HS-27A (cell line): ENCODE results near the gene KLHL29.
"Not testable (repeated sequence)": the region's sequence is repeated elsewhere in the genome, so short reads cannot be mapped to it uniquely, and the experiment has no call there.

Experiments
- DNase-seq: peaks from one replicate; pipeline ENCODE4 v3.0.0-alpha.2; 2012; ENCODE audit warnings: low read depth, missing footprints

Gene KLHL29

DNA sequence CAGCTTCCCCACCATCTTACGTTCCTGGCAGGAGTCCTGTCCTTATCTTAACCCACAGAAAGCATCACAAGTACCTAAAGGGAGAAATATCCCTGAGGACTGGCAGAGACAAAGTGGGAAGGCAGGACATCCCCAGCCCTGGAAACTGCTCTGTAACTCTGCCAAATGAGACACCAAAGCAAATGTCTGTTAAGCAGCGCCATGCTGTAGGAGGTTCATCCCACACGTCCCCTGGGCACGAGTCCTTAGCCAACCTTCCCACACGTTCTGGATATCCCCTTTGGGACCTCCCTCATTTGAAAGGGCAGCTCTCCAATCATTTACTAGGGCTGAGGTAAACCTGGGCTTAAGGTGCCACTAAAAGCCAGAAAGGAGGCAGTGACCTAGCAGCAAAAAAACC lies 334.7 kb downstream of the KLHL29 start:
- no peak for DNase-seq

DNA sequence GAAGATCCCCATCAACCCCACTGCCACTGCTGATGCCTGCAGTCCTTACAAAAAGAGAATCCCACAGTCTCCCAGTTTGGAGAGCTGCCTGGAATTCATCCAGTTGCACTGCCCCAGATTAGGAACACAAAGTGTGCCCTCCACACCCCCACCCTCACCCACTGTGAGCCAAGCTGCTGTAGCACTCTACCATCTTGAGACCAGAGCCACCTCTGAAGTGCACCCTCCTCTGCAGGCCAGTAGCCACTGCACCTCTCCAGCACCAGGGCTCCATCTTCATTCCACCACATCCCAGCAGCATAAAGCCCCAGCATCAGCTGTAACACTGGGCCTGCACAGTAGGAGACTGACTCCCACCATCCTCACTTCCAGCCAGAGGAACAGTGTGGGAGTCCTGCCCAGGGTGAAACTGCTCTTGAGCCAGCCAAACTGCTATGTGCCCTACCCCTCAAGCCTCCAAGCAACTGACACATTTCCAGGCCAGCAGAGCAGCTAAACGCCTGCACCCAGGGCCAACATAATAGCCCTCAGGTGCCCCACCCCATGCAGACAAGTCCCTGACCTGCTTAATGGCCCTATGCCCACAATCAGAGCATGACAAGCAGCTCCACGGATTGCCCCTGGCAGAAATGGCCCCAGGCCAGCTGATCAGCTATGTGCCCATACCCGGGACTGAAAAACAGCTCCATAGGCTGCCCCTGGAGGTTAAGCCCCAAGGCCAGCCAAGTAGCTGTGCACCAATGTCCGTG lies 335.9 kb downstream of the KLHL29 start:
- DNase-seq = no peak

DNA sequence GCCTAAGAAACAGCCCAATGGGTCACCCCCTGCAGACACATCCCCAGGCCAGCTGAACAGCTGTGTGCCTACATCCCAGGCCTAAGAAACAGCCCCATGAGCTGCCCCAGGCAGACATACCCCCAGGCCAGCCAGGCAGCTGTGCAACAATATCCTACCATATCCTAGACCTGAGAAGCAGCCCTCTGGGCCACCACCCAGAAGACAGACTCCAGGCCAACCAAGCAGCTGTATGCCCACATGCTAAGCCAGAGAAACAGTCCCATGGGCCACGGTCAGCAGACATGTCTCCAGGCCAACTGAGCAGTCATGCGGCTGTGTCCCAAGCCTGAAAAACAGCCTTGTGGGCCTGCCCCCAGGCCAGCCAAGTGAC lies 336.5 kb downstream of the KLHL29 start:
- no peak for DNase-seq

DNA sequence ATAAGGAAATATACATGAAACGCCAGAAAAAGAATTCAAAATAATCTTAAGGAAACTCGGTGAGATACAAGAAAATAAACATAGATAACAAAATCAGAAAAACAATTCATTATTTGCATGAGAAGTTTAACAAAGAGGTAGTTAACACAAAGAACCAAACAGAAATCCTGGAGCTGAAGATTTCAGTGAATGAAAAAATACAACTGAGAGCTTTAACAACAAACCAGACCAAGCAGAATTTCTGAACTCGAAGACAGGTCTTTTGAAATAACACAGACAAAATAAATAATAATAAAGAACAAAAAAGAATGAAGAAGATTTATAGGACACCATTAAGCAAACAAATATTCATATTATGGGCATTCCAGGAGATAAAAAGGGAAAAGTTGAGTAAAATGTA lies 337.3 kb downstream of the KLHL29 start:
- DNase-seq = no peak

DNA sequence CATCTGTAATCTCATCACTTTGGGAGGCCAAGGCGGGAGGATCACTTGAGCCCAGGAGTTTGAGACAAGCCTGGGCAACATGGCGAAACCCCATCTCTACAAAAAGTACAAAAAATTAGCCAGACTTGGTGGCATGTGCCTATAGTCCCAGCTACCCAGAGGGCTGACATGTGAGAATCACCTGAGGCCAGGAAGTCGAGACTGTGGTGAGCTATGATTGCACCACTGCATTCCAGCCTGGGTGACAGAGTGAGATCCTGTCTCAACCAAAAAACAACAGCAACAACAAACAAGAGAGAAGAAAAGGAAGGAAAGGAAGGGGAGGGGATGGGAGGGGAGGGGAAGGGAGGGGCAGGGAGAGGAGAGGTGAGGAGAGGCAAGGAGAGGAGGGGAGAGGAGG lies 338.1 kb downstream of the KLHL29 start:
- DNase-seq = not testable (repeated sequence)

DNA sequence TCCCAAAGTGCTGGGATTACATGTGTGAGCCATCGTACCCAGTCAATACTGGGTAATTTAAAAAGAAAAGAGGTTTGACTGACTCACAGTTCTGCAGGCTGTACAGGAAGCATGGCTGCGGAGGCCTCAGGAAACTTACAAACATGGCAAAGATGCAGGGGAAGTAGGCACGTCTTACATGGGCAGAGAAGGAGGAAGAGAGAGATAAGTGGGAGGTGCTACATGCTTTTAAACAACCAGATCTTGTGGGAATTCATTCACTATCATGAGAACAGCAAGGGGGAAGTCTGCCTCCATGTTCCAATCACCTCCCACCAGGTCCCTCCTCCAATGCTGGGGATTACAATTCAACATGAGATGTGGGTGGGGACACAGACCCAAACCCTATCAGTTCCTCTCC lies 349.4 kb downstream of the KLHL29 start:
- no peak for DNase-seq

DNA sequence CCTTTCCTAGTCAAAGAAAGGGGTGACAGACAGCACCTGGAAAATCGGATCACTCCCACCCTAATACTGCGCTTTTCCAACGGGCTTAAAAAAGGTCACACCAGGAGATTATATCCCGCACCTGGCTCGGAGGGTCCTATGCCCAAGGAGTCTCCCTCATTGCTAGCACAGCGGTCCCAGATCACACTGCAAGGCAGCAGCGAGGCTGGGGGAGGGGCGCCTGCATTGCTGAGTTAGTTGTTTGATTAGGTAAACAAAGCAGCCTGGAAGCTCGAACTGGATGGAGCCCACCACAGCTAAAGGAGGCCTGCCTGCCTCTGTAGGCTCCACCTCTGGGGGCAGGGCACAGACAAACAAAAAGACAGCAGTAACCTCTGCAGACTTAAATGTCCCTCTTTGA lies 351.8 kb downstream of the KLHL29 start:
- not testable (repeated sequence) for DNase-seq

DNA sequence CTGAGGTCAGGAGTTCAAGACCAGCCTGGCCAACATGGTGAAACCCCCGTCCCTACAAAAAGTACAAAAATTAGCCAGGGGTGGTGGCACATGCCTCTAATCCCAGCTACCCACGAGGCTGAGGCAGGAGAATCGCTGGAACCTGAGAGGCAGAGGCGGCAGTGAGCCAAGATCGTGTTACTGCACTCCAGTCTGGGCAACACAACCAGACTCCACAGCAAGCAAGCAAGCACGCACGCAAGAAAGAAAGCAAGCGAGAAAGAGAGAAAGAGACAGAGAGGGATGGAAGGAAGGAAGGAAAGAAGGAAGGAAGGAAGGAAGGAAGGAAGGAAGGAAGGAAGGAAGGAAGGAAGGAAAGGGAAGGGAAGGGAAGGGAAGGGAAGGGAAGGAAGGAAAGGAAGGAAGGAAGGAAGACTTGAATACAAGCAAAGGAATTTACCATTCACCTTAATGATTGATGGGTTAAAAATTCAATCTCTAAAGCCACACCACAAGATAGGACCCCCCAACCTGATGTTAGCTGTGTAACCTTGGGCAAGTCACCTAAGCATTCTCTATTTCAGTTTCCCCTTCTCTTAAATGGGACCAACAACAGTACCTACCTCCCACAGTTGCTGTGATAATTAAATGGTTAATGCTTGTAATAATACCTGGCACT lies 360.2 kb downstream of the KLHL29 start:
- DNase-seq = no peak

DNA sequence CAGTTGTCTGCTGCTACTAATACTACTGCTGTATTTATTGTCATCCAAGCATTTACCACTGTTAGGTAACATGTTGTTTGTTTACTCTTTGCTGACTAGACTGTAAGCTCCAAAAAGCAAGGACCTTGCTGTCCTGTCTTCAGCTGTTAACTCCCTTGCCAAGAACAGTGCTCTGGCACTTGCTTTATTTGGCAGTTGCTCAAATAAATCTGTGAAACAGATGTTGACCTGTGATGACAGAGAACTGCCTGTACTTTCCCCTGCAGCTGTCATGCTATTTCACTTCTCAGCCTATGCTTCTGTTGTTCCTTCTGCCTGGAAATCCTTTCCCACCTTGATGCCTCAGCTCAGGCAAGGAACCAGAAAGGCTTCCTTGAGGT lies 360.7 kb downstream of the KLHL29 start:
- no peak for DNase-seq

DNA sequence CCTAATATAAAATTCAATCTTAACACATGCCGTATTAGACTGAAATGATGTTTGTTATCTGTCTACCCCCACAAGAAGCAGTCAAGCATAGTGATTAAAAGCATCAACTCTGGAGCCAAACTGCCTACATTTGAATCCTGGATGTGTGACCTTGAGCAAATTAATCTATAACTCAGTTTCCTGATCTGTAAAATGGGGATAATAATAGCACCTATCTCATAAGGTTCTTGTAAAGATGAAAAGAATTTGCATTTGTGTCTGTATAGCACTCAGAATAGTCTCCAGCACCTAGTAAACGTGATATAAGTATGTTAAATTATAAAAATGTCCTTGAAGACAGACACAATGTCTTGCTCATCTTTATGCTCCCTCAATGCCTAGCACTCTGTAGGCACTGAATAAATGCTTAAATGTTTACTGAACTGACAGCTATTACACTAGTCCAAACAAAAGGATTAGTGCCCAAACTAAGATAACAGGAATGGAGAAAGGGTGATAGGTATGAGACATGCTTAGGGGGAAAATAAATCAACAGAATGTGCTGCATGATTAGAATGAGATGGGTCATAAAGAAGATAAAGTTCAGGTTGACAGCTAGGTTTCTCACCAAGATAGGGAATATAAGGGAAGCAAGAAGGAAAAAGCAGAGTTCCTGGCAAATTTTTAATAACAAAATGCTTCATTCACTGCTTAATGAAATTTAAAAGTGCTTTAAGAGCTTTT lies 361.3 kb downstream of the KLHL29 start:
- DNase-seq = no peak

DNA sequence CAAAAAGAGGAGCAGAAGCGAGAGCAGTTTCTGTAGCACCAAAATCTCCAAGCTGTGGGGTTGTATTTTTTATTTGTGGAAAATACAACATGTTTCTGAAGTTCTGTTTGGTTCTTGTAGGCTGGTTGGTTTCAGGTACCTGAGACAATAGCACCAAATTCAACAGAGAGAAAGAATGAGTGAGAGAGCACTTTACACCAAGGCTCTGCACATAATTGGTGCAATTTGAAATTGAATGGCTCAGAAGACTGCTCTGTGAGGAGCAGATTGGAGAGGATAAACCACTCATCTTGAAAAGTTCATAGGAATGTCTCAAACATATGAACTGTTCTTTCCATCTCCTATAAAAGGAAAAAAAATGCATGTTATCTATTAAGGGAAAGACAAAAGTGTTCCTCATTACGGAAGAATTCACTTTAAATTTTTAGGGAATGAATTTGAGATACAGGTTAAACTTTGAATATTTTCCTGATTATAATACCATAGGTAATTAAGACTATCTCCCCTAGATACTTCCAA lies 366.8 kb downstream of the KLHL29 start:
- DNase-seq = no peak

DNA sequence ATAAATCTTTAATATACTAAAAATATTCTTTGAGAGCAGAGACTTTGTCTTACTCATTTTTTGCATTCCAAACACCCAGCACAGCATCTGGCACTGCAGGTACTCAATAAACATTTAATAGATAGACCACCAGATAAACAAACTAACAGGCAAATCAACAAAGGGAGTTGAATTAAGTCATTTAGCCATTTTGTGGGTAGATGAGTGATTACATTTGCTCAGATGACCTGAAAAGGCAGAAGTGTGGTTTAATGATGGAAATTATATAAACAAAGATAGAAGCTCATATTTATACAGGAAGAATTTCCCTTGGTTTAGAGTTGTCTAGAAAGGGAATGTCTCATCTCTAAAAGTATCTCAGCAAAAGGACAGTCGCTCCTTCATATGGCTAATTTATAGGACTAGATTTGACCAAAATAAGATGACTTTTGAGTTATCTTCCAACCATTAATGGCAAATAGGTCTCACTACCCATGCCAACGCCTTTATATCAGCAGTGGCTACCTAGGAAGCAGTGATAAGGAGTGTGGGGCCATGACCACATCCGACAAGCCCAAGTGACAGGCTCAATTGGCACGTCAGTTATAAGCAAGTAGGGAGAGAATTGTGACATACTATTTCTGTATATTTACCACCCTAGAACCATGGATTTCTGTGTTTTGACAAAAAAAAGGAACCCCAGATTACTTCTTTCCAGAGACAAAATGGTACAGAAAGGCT lies 368.5 kb downstream of the KLHL29 start:
- DNase-seq = no peak

DNA sequence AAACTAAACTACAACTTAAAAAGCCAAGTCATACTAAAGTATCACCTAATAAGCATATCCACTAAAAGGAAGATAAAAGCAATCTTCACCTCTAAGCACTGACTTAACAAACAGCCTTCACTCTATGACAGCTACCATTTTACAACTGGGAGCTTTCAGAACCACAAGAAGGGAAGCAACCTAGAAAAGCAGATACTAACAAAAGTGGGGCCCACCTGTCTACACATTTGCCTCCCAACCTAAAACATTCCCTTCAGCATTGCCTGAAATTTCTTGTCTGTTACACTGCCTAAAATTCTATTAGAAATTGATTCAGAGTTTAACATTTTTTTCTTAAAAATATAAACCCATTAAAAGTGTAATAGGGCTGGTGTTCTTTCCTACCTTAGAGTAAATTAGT lies 370.0 kb downstream of the KLHL29 start:
- no peak for DNase-seq

DNA sequence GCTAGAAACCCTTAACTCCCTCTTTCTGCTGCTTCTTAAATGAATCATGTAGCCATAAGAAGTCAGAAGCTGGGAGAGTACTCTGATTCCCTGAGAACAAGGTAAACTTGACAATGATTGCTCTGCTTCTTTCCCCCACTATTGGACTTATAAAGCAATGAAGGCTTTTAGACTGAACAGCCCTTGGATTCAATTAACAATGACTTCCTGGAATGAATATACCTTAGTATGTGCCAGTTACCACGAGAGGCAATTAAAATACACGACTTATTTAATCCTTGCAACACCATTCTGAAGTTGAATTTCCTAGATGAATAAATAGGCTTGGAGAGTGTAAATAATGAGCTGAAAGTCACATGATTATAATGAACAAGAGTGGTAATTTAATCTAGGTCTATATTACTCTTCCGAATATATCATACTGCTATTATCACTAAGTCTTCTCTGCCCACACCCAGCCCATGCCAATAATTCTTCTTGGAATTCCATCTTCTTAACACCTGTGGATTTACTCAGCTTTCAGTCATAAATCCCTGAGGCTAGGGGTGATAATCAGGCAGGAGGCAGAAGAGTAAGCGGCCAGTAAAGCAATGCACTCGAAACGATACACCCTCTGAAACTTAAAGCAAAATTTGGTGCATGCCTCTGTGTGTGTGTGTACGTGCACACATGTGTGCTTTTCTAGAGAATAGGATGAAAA lies 371.8 kb downstream of the KLHL29 start:
- no peak for DNase-seq

DNA sequence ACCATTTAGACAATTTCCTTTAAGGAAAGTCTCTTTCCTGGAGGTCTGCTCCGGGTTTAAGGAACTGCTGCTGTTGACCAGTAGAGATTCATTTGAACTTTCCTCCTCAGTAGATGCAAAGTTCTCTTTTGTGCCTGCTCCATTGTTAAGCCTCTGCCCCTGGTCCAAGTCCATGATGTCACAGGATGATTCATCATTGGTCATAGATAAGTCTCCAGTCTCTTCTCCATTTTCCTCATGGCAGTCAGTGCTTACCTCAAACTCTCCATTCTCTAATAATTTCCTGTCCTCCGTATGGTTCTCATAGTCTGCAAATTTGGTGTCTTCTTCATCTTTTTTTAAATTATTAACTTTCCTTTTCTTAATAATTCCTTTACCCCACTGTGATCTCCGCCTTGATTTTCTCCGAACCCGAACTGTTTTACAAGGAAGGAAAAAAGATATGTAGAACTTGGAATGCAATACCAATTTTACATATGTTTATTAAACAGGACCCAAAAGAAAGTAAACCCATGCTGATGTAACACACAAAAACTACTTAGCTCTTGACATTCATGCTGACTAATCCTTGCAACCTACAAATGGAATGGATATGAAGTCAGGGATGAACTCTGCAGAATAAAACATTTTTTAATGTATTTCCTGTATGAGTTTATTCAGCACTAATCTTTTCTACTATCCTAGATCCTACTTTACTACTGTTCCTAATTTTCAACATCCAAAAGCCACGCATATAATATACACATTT lies 372.9 kb downstream of the KLHL29 start:
- DNase-seq = peak; percentile 51
